NCI-H2081 treated with DMSO at 0.1 percent for 48 hours (cell line): ENCODE results near the gene ABCG2.

Source experiments
- DNase-seq: peaks from one replicate; lab custom pipeline; 2025; lab: John Stamatoyannopoulos, UW

The ABCG2 gene

GRCh38 chr4:88064410-88064809 is 94.0 kb downstream of the ABCG2 start:
- no peak for DNase-seq

DNA sequence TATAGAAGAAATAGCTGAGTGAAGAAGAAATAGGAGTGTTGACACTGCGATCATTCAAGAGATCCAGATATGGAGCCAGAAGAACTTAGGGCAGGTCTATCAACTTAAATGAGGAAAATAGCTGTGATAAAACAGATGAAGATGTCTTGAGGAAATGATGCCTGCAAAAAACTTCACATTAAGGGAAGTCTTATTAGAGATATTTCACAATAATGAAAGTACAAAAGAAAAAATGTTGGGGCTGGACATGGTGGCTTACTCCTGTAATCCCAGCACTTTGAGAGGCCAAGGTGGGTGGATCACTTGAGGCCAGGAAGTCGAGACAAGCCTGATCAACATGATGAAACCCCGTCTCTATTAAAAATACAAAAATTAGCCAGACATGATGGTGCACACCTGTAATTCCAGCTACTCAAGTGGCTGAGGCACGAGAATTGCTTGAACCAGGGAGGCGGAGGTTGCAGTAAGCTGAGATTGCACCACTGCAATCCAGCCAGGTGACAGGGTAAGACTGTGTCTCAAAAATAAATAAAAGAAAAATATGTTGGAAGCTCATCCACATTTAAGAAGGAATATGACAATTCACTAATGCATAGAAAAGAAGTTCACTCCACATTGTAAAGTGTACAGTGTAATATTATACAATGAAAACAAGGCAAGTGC is 94.7 kb downstream of the ABCG2 start:
- DNase-seq: no peak

GRCh38 chr4:88062843-88063242 is 95.6 kb downstream of the ABCG2 start:
- DNase-seq: no peak

DNA sequence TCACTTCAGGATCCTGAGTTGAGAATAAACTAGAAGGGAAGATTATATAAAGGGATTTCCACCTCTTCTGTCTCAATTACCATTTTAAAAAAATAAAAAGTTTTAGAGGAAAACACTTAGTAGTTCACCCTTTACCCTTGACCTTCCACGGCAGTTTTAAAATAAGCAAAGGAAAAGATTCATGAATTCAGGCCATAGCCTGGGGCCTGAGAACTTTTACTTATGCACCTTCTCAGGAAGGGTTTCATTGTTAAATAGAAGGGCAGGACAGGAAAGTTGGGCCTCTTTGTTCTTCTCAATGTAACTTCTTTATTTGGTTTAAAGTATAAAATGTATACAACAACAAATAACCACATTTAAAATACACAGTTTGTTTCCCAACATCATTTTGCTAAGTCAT is 96.1 kb downstream of the ABCG2 start:
- no peak for DNase-seq

DNA sequence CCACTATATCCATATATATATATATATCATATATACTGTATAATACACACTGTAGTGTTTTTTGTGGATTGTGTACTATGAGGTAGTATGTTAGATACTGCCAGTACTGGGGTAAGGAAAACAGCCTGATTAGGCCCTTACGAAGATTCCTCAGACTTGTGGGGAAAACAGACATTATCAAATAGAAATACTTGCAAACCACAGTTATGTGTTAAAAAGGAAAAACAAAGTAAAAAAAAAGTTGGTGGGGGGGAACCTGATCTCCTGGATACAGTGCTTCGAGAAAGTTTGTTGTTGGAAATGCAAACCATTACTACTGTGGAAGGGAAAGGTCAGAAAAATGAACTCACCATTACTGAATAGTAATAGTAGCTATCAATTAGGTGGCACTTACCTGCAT is 98.0 kb downstream of the ABCG2 start:
- no peak for DNase-seq

GRCh38 chr4:88059766-88060165 is 98.7 kb downstream of the ABCG2 start:
- no peak for DNase-seq

DNA sequence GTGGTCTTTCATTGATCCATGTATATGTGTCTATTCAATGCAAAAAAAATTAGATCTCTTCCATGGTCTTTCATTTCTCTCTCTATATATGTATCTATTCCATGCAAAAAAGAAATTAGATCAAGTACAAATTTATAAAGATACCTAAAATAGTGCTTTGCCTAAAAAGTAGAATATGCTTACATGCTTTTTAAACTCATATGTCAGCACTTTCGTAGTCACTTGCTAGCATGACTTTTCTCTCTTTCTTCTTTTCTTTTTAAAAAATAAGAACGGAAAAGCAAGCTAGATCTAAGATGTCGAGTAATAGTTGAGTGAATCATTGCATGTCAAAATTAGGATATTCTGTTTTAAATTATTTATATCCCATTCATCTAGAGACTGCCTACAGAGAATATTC is 100.1 kb downstream of the ABCG2 start:
- DNase-seq: no peak

- no peak for DNase-seq
These were observed 103.5 kb downstream of the ABCG2 start for GRCh38 chr4:88054901-88055300.

DNA sequence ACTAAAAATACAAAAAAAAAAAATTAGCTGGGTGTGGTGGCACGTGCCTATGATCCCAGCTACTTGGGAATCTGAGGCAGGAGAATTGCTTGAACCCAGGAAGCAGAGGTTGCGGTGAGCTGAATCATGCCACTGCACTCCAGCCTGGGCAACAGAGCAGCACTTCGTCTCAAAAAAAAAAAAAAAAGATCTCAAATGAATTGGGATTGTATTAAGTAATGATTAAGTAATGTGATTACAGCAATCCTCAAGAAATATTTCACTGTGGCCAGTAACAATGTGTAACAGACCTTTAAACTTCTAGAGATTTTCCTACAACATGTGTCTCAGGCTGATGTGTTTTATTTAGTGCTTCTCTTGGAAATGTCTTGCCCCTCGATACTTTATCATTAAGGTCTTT is 104.2 kb downstream of the ABCG2 start:
- no peak for DNase-seq

DNA sequence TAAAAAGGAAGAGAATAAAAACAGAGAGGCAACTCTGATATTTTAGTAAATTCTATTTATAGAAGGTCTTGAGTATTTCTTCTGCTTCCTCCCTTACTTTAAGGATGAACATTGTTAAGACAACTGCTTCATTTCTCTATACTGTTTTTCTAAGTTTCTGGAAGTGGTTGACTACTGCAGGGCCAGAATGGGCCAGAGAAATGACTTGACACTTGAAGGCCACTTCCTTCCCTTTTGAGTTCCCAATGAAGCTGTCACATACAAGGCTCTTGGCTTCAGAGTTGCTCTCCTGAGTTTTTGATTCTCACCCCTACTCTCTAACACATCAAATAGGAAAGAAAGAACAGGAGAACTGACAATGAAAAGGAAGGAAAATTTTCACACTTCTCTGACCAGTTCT is 113.4 kb downstream of the ABCG2 start:
- DNase-seq: no peak

GRCh38 chr4:88043586-88044340 is 114.7 kb downstream of the ABCG2 start:
- no peak for DNase-seq

GRCh38 chr4:88043001-88043400 is 115.4 kb downstream of the ABCG2 start:
- DNase-seq: no peak

- DNase-seq: no peak
These were observed 116.8 kb downstream of the ABCG2 start for GRCh38 chr4:88041626-88042025.

DNA sequence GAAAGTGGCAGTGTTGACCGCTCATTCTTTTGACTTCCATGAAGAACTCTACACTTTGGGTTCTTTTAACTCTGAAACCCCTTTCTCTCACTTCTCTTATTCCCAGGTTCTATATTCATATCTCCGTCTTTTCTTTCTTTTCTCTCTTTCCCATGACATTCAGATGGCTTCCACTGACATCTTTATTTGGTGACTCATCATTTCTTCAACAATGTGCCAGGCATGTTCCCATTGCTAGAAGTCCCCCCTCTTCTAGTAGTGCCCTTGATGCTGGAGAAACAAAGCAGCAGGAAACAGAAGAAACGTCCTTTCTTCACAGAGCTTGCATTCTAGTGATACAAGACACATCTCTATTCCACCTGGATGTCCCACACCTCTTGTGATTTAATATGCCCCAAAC is 117.7 kb downstream of the ABCG2 start:
- DNase-seq: no peak
